HG03432 (cell line): ENCODE measurements around the gene ST6GAL1.
"Not testable (repeated sequence)": the region's sequence is repeated elsewhere in the genome, so short reads cannot be mapped to it uniquely, and the experiment has no call there.

Experiments
- ATAC-seq: cut with Tn5 transposase; IDR thresholded peaks from one replicate; pipeline ENCODE4 v1.9.1; 2021; ENCODE audit warnings: mild to moderate bottlenecking, moderate library complexity; ENCODE audit not compliant: unreplicated experiment

ST6GAL1 gene

GRCh38 chr3:186991470-186991869, 61.1 kb downstream of the ST6GAL1 start:
- no peak for ATAC-seq

- ATAC-seq = not testable (repeated sequence)
Measured at GRCh38 chr3:186992096-186992495, 61.8 kb downstream of the ST6GAL1 start.

- ATAC-seq = no peak
Measured at GRCh38 chr3:186993210-186993782, 63.0 kb downstream of the ST6GAL1 start.

GRCh38 chr3:186994000-186994955, 64.0 kb downstream of the ST6GAL1 start:
- no peak for ATAC-seq

- ATAC-seq = no peak
Measured at GRCh38 chr3:186996356-186996755, 66.0 kb downstream of the ST6GAL1 start.

- ATAC-seq = no peak
Measured at GRCh38 chr3:186997061-186997460, 66.7 kb downstream of the ST6GAL1 start.

- no peak for ATAC-seq
Measured at GRCh38 chr3:186997473-186997939, 67.2 kb downstream of the ST6GAL1 start.

GRCh38 chr3:186998937-186999368, 68.6 kb downstream of the ST6GAL1 start:
- no peak for ATAC-seq

GRCh38 chr3:187000711-187001151, 70.4 kb downstream of the ST6GAL1 start:
- ATAC-seq = peak; percentile 72

GRCh38 chr3:187002915-187003314, 72.6 kb downstream of the ST6GAL1 start:
- ATAC-seq = no peak

- no peak for ATAC-seq
Measured at GRCh38 chr3:187005827-187006481, 75.6 kb downstream of the ST6GAL1 start.

- ATAC-seq = no peak
Measured at GRCh38 chr3:187006864-187007630, 76.7 kb downstream of the ST6GAL1 start.

GRCh38 chr3:187010382-187010781, 80.1 kb downstream of the ST6GAL1 start:
- not testable (repeated sequence) for ATAC-seq

GRCh38 chr3:187011915-187012314, 81.6 kb downstream of the ST6GAL1 start:
- ATAC-seq = peak; percentile 48

GRCh38 chr3:187012609-187013051, 82.3 kb downstream of the ST6GAL1 start:
- no peak for ATAC-seq

GRCh38 chr3:187013159-187013716, 82.9 kb downstream of the ST6GAL1 start:
- ATAC-seq = no peak

- no peak for ATAC-seq
Measured at GRCh38 chr3:187014417-187014864, 84.1 kb downstream of the ST6GAL1 start.

- peak; percentile 64 for ATAC-seq
Measured at GRCh38 chr3:187015903-187016638, 85.7 kb downstream of the ST6GAL1 start.

- ATAC-seq = peak; percentile 22
Measured at GRCh38 chr3:187016639-187017345, 86.5 kb downstream of the ST6GAL1 start.
